Liver (tissue), 9 donors: ENCODE results near the gene MYOM3. TPM values are rescaled to one million over a fixed set of nuclear protein-coding genes. Genes with fewer than 3 reads are reported as not detected.

ENCODE experiments used
- DNase-seq: peaks from one replicate; pipeline ENCODE4 v3.0.0-alpha.2; 2017; ENCODE audit warnings: low spot score
- H3K27ac ChIP-seq, 2 donors: one replicate each; pipeline ENCODE4 v1.7.0; 2013; ENCODE audit warnings: inconsistent platforms in 2 of 2, low read length in 2 of 2, control low read depth in 1 of 2, low read depth in 1 of 2, mild to moderate bottlenecking in 1 of 2
- H3K27me3 ChIP-seq, 4 donors: one replicate each; pipeline versions ENCODE4 v1.6.1 to v1.7.0; 2013; ENCODE audit warnings: low read length in 3 of 4, inconsistent platforms in 1 of 4, mild to moderate bottlenecking in 1 of 4, moderate library complexity in 1 of 4; ENCODE audit not compliant: control insufficient read depth in 4 of 4, insufficient read depth in 4 of 4
- H3K36me3 ChIP-seq, 4 donors: one replicate each; pipeline versions ENCODE4 v1.6.1 to v1.7.0; 2013; ENCODE audit warnings: low read length in 3 of 4, mild to moderate bottlenecking in 3 of 4, low read depth in 1 of 4, moderate library complexity in 1 of 4; ENCODE audit not compliant: control insufficient read depth in 4 of 4, insufficient read depth in 3 of 4
- H3K4me1 ChIP-seq, 4 donors: one replicate each; pipeline versions ENCODE4 v1.6.1 to v1.7.0; 2013; ENCODE audit warnings: low read length in 3 of 4, mild to moderate bottlenecking in 3 of 4, moderate library complexity in 1 of 4; ENCODE audit not compliant: control insufficient read depth in 4 of 4, insufficient read depth in 4 of 4
- H3K4me3 ChIP-seq, 3 donors: one replicate each; pipeline versions ENCODE4 v1.6.1 to v1.7.0; 2013; ENCODE audit warnings: low read length in 3 of 3, control low read depth in 1 of 3, low read depth in 1 of 3, mild to moderate bottlenecking in 1 of 3
- H3K9ac ChIP-seq, 2 donors: one replicate each; pipeline ENCODE4 v1.7.0; 2013; ENCODE audit warnings: low read length in 2 of 2, mild to moderate bottlenecking in 2 of 2, moderate library complexity in 2 of 2, control low read depth in 1 of 2, low read depth in 1 of 2
- H3K9me3 ChIP-seq, 4 donors: one replicate each; pipeline versions ENCODE4 v1.6.1 to v1.7.0; 2013; ENCODE audit warnings: low read length in 3 of 4; ENCODE audit not compliant: control insufficient read depth in 4 of 4
- EGR1 ChIP-seq, 2 donors: IDR thresholded peaks; 2 replicates each; pipeline ENCODE4 v1.6.1; 2016 to 2018; ENCODE audit warnings: antibody characterized with exemption in 2 of 2, low read depth in 2 of 2
- FOXA1 ChIP-seq: IDR thresholded peaks from 2 replicates; pipeline ENCODE4 v1.6.1; 2016; ENCODE audit warnings: antibody characterized with exemption
- FOXA2 ChIP-seq: IDR thresholded peaks from 2 replicates; pipeline ENCODE4 v1.6.1; 2016; ENCODE audit warnings: antibody characterized with exemption
- GABPA ChIP-seq, 2 donors: IDR thresholded peaks in 1 of 2; conservative IDR thresholded peaks in 1 of 2; 2 replicates each; pipeline ENCODE4 v1.6.1; 2016; ENCODE audit warnings: antibody characterized with exemption in 2 of 2, mild to moderate bottlenecking in 1 of 2, moderate library complexity in 1 of 2
- HNF4A ChIP-seq, 2 donors: conservative IDR thresholded peaks; 2 replicates each; pipeline ENCODE4 v1.6.1; 2016; ENCODE audit warnings: antibody characterized with exemption in 2 of 2, mild to moderate bottlenecking in 2 of 2
- HNF4G ChIP-seq: IDR thresholded peaks from 2 replicates; pipeline ENCODE4 v1.6.1; 2016; ENCODE audit warnings: antibody characterized with exemption
- JUND ChIP-seq, 2 donors: IDR thresholded peaks; 2 replicates each; pipeline ENCODE4 v1.6.1; 2016; ENCODE audit warnings: antibody characterized with exemption in 2 of 2
- NR2F2 ChIP-seq: IDR thresholded peaks from 2 replicates; pipeline ENCODE4 v1.6.1; 2016; ENCODE audit warnings: antibody characterized with exemption
- RAD21 ChIP-seq, 2 donors: IDR thresholded peaks; 2 replicates each; pipeline ENCODE4 v1.6.1; 2016; ENCODE audit warnings: antibody characterized with exemption in 2 of 2, mild to moderate bottlenecking in 2 of 2
- RXRA ChIP-seq, 2 donors: IDR thresholded peaks; 2 replicates each; pipeline ENCODE4 v1.6.1; 2017 to 2018; ENCODE audit warnings: antibody characterized with exemption in 2 of 2, mild to moderate bottlenecking in 1 of 2
- SP1 ChIP-seq: IDR thresholded peaks from 2 replicates; pipeline ENCODE4 v1.6.1; 2018; ENCODE audit warnings: antibody characterized with exemption, mild to moderate bottlenecking
- TAF1 ChIP-seq: conservative IDR thresholded peaks from 2 replicates; pipeline ENCODE4 v1.6.1; 2016; ENCODE audit warnings: antibody characterized with exemption, mild to moderate bottlenecking
- YY1 ChIP-seq: IDR thresholded peaks from 2 replicates; pipeline ENCODE4 v1.6.1; 2016; ENCODE audit warnings: antibody characterized with exemption, mild to moderate bottlenecking
- ZBTB33 ChIP-seq: IDR thresholded peaks from 2 replicates; pipeline ENCODE4 v1.6.1; 2016; ENCODE audit warnings: antibody characterized with exemption
- WGBS: extraction: QIAGEN DNeasy Blood & Tissue Kit; methylation state at CpG from one replicate; pipeline ENCODE4 v1.1.7; 2013; 5-methylcytosine and 5-hydroxymethylcytosine counted together
- polyA plus RNA-seq, 2 donors: library from polyadenylated mRNA; stranded (reverse) in 1 of 2; unstranded in 1 of 2; fragments of 200-250 nt in 1 of 2; fragments of >200 nt in 1 of 2; fragmentation: Nextera tagmentation in 1 of 2; extraction: Ambion mirVana in 1 of 2; gene quantifications; one replicate each; pipeline versions ENCODE4 v1.2.1 to v1.2.3, GENCODE V29; 2013 to 2015
- total RNA-seq, 2 donors: library from RNA; depleted of rRNA; stranded (reverse); fragments of >200 nt; gene quantifications; one replicate each; pipeline ENCODE4 v1.2.3, GENCODE V29; 2014
- TF ChIP-seq, protein P1 (sequence below): IDR thresholded peaks from 2 replicates; pipeline ENCODE4 v1.6.1; 2016; ENCODE audit warnings: antibody characterized with exemption, mild to moderate bottlenecking
- TF ChIP-seq, protein P2 (sequence below): fragments of 150-350 bp; IDR thresholded peaks from 2 replicates; pipeline ENCODE4 v1.5.1; 2017; ENCODE audit warnings: improper control_type of control experiment, low read depth, low read length; ENCODE audit not compliant: missing input control
- TF ChIP-seq, protein P3 (sequence below): IDR thresholded peaks from 2 replicates; pipeline ENCODE4 v1.6.1; 2016; ENCODE audit warnings: antibody characterized with exemption
- TF ChIP-seq, protein P4 (sequence below): IDR thresholded peaks from 2 replicates; pipeline ENCODE4 v1.6.1; 2016; ENCODE audit warnings: antibody characterized with exemption
- donor health status: healthy.
- donor health status: healthy.
- donor health status: healthy.
- donor health status: healthy.
- donor health status: healthy.

MYOM3 gene
- total and polyA plus RNA-seq, 4 donors: 0.01 to 0.17 (median 0.05) TPM; not detected in 1

DNA sequence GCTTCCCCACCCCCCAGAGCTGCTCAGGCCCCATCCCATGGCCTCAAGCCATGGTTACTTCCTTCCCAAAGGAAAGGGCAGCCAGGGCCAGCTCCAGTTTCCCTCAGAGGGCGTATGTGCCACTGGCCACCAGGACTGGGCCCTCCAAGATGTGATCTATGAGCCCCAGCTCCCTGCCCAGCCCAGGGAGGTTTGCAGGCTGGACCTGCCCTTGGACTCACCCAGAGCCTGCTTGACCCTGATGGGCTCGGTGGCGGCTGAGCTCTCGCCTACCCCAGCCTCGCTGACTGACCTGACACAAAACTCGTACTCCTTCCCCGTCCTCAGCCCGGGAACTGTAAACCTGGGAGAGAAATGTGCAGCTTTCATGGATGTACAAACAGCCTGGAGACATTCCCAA, 29.6 kb downstream of the MYOM3 start:
- WGBS: 95% methylated on average over 8 of the region's 8 CpGs
- no peaks in the 10 kb centered on the region for H3K27me3 ChIP-seq
- H3K27ac ChIP-seq: no peak overlapping the region
- TF ChIP-seq SP1: no peak
- TF ChIP-seq, protein P1, sequence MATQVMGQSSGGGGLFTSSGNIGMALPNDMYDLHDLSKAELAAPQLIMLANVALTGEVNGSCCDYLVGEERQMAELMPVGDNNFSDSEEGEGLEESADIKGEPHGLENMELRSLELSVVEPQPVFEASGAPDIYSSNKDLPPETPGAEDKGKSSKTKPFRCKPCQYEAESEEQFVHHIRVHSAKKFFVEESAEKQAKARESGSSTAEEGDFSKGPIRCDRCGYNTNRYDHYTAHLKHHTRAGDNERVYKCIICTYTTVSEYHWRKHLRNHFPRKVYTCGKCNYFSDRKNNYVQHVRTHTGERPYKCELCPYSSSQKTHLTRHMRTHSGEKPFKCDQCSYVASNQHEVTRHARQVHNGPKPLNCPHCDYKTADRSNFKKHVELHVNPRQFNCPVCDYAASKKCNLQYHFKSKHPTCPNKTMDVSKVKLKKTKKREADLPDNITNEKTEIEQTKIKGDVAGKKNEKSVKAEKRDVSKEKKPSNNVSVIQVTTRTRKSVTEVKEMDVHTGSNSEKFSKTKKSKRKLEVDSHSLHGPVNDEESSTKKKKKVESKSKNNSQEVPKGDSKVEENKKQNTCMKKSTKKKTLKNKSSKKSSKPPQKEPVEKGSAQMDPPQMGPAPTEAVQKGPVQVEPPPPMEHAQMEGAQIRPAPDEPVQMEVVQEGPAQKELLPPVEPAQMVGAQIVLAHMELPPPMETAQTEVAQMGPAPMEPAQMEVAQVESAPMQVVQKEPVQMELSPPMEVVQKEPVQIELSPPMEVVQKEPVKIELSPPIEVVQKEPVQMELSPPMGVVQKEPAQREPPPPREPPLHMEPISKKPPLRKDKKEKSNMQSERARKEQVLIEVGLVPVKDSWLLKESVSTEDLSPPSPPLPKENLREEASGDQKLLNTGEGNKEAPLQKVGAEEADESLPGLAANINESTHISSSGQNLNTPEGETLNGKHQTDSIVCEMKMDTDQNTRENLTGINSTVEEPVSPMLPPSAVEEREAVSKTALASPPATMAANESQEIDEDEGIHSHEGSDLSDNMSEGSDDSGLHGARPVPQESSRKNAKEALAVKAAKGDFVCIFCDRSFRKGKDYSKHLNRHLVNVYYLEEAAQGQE: no peak
- TF ChIP-seq, protein P2, sequence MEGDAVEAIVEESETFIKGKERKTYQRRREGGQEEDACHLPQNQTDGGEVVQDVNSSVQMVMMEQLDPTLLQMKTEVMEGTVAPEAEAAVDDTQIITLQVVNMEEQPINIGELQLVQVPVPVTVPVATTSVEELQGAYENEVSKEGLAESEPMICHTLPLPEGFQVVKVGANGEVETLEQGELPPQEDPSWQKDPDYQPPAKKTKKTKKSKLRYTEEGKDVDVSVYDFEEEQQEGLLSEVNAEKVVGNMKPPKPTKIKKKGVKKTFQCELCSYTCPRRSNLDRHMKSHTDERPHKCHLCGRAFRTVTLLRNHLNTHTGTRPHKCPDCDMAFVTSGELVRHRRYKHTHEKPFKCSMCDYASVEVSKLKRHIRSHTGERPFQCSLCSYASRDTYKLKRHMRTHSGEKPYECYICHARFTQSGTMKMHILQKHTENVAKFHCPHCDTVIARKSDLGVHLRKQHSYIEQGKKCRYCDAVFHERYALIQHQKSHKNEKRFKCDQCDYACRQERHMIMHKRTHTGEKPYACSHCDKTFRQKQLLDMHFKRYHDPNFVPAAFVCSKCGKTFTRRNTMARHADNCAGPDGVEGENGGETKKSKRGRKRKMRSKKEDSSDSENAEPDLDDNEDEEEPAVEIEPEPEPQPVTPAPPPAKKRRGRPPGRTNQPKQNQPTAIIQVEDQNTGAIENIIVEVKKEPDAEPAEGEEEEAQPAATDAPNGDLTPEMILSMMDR: no peak
- TF ChIP-seq, protein P3, sequence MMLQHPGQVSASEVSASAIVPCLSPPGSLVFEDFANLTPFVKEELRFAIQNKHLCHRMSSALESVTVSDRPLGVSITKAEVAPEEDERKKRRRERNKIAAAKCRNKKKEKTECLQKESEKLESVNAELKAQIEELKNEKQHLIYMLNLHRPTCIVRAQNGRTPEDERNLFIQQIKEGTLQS: no peak
- no peak for TF ChIP-seq FOXA1
- TF ChIP-seq RAD21 (IDR thresholded peaks at IDR 0.05): no peak
- TF ChIP-seq FOXA2: no peak
- TF ChIP-seq, protein P4, sequence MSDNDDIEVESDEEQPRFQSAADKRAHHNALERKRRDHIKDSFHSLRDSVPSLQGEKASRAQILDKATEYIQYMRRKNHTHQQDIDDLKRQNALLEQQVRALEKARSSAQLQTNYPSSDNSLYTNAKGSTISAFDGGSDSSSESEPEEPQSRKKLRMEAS: no peak
- no peak for TF ChIP-seq JUND (IDR thresholded peaks at IDR 0.05)
- no peak for TF ChIP-seq HNF4G
- no peak for TF ChIP-seq GABPA (IDR thresholded peaks at IDR 0.05 in 1 of 2, conservative IDR thresholded peaks at IDR 0.05 in 1 of 2)
- TF ChIP-seq RXRA (IDR thresholded peaks at IDR 0.05): no peak
- TF ChIP-seq HNF4A (conservative IDR thresholded peaks at IDR 0.05): no peak
- no peak for TF ChIP-seq EGR1 (IDR thresholded peaks at IDR 0.05; ENCODE audit: low read depth in 2 of 2)
- no peak for TF ChIP-seq YY1
- TF ChIP-seq NR2F2: no peak
- TF ChIP-seq ZBTB33: no peak
- TF ChIP-seq TAF1: no peak
- no peaks in the 10 kb centered on the region for H3K9me3 ChIP-seq
- H3K9ac ChIP-seq: no peak overlapping the region
- H3K4me1 ChIP-seq: peaks cover 0 to 11% (median 7%) of the 10 kb centered on the region in 4 donors
- no peak overlapping the region for H3K4me3 ChIP-seq
- no peak for DNase-seq
- no peaks in the 10 kb centered on the region for H3K36me3 ChIP-seq
